HEK293 (cell line): ENCODE data around the gene CCDC183.
A peak's percentile ranks its signal among the peaks of the same experiment; 100 is the strongest.

Experiments used
- CTCF ChIA-PET: fragments of 350-600 bp; formaldehyde crosslinking; extraction: SDS; loops from one replicate; lab custom pipeline; 2021; ENCODE audit warnings: antibody characterized with exemption; lab: Yijun Ruan, JAX
- POLR2A ChIA-PET: fragments of 300-600 bp; formaldehyde crosslinking; extraction: SDS; loops from one replicate; lab custom pipeline; 2020; ENCODE audit warnings: antibody characterized with exemption, inconsistent platforms; lab: Yijun Ruan, JAX
- H3K27ac ChIP-seq: fragments of 200-500 bp; sonication (Bioruptor generic); 2 replicates; pipeline ENCODE4 v1.5.1; 2014; ENCODE audit warnings: low read depth, low read length, control low read depth, inconsistent platforms; ENCODE audit errors: extremely low read depth
- H3K36me3 ChIP-seq, 2 experiments: fragments of 200-500 bp in 1 of 2; sonication (Bioruptor generic) in 1 of 2; 1 replicate in 1 of 2; 2 replicates in 1 of 2; pipeline ENCODE4 v1.5.1; 2014 to 2017; ENCODE audit warnings: inconsistent platforms in 2 of 2, low read length in 2 of 2; ENCODE audit not compliant: control insufficient read depth in 2 of 2, insufficient read depth in 1 of 2
- H3K4me1 ChIP-seq: fragments of 200-500 bp; sonication (Bioruptor generic); 2 replicates; pipeline ENCODE4 v1.5.1; 2014; ENCODE audit warnings: mild to moderate bottlenecking, low read length, inconsistent platforms; ENCODE audit not compliant: control insufficient read depth, insufficient read depth
- H3K4me3 ChIP-seq: 2 replicates; pipeline ENCODE4 v1.5.1; 2011; ENCODE audit warnings: low read depth, mild to moderate bottlenecking, control low read depth, low read length, moderate library complexity
- H3K9me3 ChIP-seq: fragments of 200-500 bp; sonication (Bioruptor generic); 2 replicates; pipeline ENCODE4 v1.5.1; 2014; ENCODE audit warnings: low read depth, low read length, inconsistent platforms; ENCODE audit not compliant: control insufficient read depth, insufficient read depth
- FEZF1 ChIP-seq: fragments of 450-650 bp; formaldehyde crosslinking; IDR thresholded peaks from 2 replicates; pipeline ENCODE4 v1.5.1; 2016; ENCODE audit warnings: missing biosample characterization, missing genetic modification characterization
- KLF9 ChIP-seq: fragments of 450-650 bp; formaldehyde crosslinking; IDR thresholded peaks from 2 replicates; pipeline ENCODE4 v1.5.1; 2016; ENCODE audit warnings: missing biosample characterization, missing genetic modification characterization, low read depth
- PRDM6 ChIP-seq: fragments of 450-650 bp; formaldehyde crosslinking; IDR thresholded peaks from 2 replicates; pipeline ENCODE4 v1.5.1; 2017; ENCODE audit warnings: missing biosample characterization, missing genetic modification characterization
- REST ChIP-seq: fragments of 450-650 bp; formaldehyde crosslinking; IDR thresholded peaks from 2 replicates; pipeline ENCODE4 v1.5.1; 2016; ENCODE audit warnings: missing biosample characterization, missing genetic modification characterization
- TCF7L2 ChIP-seq: IDR thresholded peaks from 2 replicates; pipeline ENCODE4 v1.6.1; 2011; ENCODE audit warnings: low read depth, mild to moderate bottlenecking, inconsistent platforms, low read length, moderate library complexity, borderline replicate concordance
- WT1 ChIP-seq: fragments of 450-650 bp; formaldehyde crosslinking; IDR thresholded peaks from 2 replicates; pipeline ENCODE4 v1.5.1; 2016; ENCODE audit warnings: missing biosample characterization, missing genetic modification characterization
- ZBTB10 ChIP-seq: fragments of 450-650 bp; formaldehyde crosslinking; IDR thresholded peaks from 2 replicates; pipeline ENCODE4 v1.5.1; 2016; ENCODE audit warnings: missing biosample characterization, missing genetic modification characterization
- ZBTB26 ChIP-seq: fragments of 450-650 bp; formaldehyde crosslinking; optimal IDR thresholded peaks from 2 replicates; pipeline ENCODE3; 2016; ENCODE audit warnings: missing biosample characterization, mild to moderate bottlenecking, missing genetic modification characterization
- ZNF138 ChIP-seq: fragments of 450-650 bp; formaldehyde crosslinking; IDR thresholded peaks from 2 replicates; pipeline ENCODE4 v1.5.1; 2016; ENCODE audit warnings: missing biosample characterization, missing genetic modification characterization, borderline replicate concordance
- ZNF174 ChIP-seq: fragments of 450-650 bp; formaldehyde crosslinking; IDR thresholded peaks from 2 replicates; pipeline ENCODE4 v1.5.0; 2017; ENCODE audit warnings: missing biosample characterization, mild to moderate bottlenecking, missing genetic modification characterization
- ZNF23 ChIP-seq: fragments of 450-650 bp; formaldehyde crosslinking; IDR thresholded peaks from 2 replicates; pipeline ENCODE4 v1.5.1; 2016; ENCODE audit warnings: missing biosample characterization, missing genetic modification characterization, borderline replicate concordance
- ZNF350 ChIP-seq: fragments of 450-650 bp; formaldehyde crosslinking; IDR thresholded peaks from 2 replicates; pipeline ENCODE4 v1.5.0; 2017; ENCODE audit warnings: missing biosample characterization, mild to moderate bottlenecking, missing genetic modification characterization
- ZNF416 ChIP-seq: fragments of 450-650 bp; formaldehyde crosslinking; IDR thresholded peaks from 2 replicates; pipeline ENCODE4 v1.5.1; 2016; ENCODE audit warnings: missing biosample characterization, missing genetic modification characterization
- ZNF521 ChIP-seq: fragments of 450-650 bp; formaldehyde crosslinking; IDR thresholded peaks from 2 replicates; pipeline ENCODE4 v1.5.1; 2017; ENCODE audit warnings: missing biosample characterization, mild to moderate bottlenecking, missing genetic modification characterization
- ZNF529 ChIP-seq: fragments of 450-650 bp; formaldehyde crosslinking; IDR thresholded peaks from 2 replicates; pipeline ENCODE4 v1.5.1; 2017; ENCODE audit warnings: missing genetic modification characterization, missing biosample characterization; ENCODE audit not compliant: insufficient replicate concordance
- ZNF610 ChIP-seq: fragments of 450-650 bp; formaldehyde crosslinking; IDR thresholded peaks from 2 replicates; pipeline ENCODE4 v1.5.1; 2016; ENCODE audit warnings: missing biosample characterization, missing genetic modification characterization, borderline replicate concordance
- ZNF626 ChIP-seq: fragments of 450-650 bp; sonication (Bioruptor Pico); formaldehyde crosslinking; IDR thresholded peaks from 2 replicates; pipeline ENCODE4 v1.5.1; 2018; ENCODE audit warnings: missing biosample characterization, missing genetic modification characterization, inconsistent platforms
- ZNF629 ChIP-seq: fragments of 450-650 bp; formaldehyde crosslinking; IDR thresholded peaks from 2 replicates; pipeline ENCODE4 v1.5.1; 2017; ENCODE audit warnings: missing biosample characterization, missing genetic modification characterization
- ZNF843 ChIP-seq: fragments of 450-650 bp; formaldehyde crosslinking; IDR thresholded peaks from 2 replicates; pipeline ENCODE4 v1.5.1; 2016; ENCODE audit warnings: missing biosample characterization, missing genetic modification characterization

The CCDC183 gene

GRCh38 chr9:136829981-136830885 lies 34.1 kb downstream of the CCDC183 start:
- no peak overlapping the region for H3K4me3 ChIP-seq
- no peak for TF ChIP-seq ZNF529 (tag by site-specific recombination)
- TF ChIP-seq ZNF138 (tag by site-specific recombination): no peak
- no peaks in the 10 kb centered on the region for H3K9me3 ChIP-seq
- ChIA-PET CTCF (interaction anchor here (1.6 kb wide), 1 partner anchor 10 kb away, joined by 3 read pairs; no protein-coding TSS in a partner anchor), POLR2A (interaction anchor here (0.6 to 1.4 kb wide), 2 partner anchors 14 to 48 kb away, joined by 3 to 5 read pairs; no protein-coding TSS in a partner anchor)
- H3K27ac ChIP-seq: no peak overlapping the region
- H3K36me3 ChIP-seq: peaks cover 0 to 79% of the 10 kb centered on the region in 2 experiments; a peak in 1 of 3 replicates
- no peaks in the 10 kb centered on the region for H3K4me1 ChIP-seq

GRCh38 chr9:136831002-136831719 lies 35.0 kb downstream of the CCDC183 start:
- H3K36me3 ChIP-seq: peaks cover 0 to 78% of the 10 kb centered on the region in 2 experiments; a peak in 1 of 3 replicates
- TF ChIP-seq ZNF416 (tag by site-specific recombination) (no peak), KLF9 (tag by site-specific recombination) (no peak), REST (tag by site-specific recombination) (no peak), FEZF1 (tag by site-specific recombination) (no peak), ZBTB26 (tag by site-specific recombination) (peak; percentile 8), PRDM6 (tag by site-specific recombination) (no peak)
- CTCF ChIA-PET: interaction anchor here (1.6 to 1.7 kb wide), 2 partner anchors 9 to 11 kb away, joined by 3 to 11 read pairs; partner anchors contain the start of gene AJM1
- no peaks in the 10 kb centered on the region for H3K9me3 ChIP-seq
- POLR2A ChIA-PET: no interaction called here
- H3K4me3 ChIP-seq: no peak overlapping the region
- H3K4me1 ChIP-seq: no peaks in the 10 kb centered on the region
- no peak overlapping the region for H3K27ac ChIP-seq

GRCh38 chr9:136831720-136832104 lies 35.6 kb downstream of the CCDC183 start:
- H3K27ac ChIP-seq: no peak overlapping the region
- H3K4me3 ChIP-seq: no peak overlapping the region
- H3K9me3 ChIP-seq: no peaks in the 10 kb centered on the region
- CTCF ChIA-PET: interaction anchor here (1.6 to 1.7 kb wide), 2 partner anchors 9 to 11 kb away, joined by 3 to 11 read pairs; partner anchors contain the start of gene AJM1
- H3K36me3 ChIP-seq: peaks cover 0 to 77% of the 10 kb centered on the region in 2 experiments; a peak in 2 of 3 replicates
- no peaks in the 10 kb centered on the region for H3K4me1 ChIP-seq
- POLR2A ChIA-PET: no interaction called here
- TF ChIP-seq ZNF521 (tag by site-specific recombination) (no peak), WT1 (tag by site-specific recombination) (no peak), ZNF350 (tag by site-specific recombination) (no peak), TCF7L2 (no peak), ZNF629 (tag by site-specific recombination) (no peak), ZNF23 (no peak), ZNF174 (tag by site-specific recombination) (no peak), ZNF626 (tag by site-specific recombination) (no peak), ZNF843 (tag by site-specific recombination) (no peak), ZNF610 (tag by site-specific recombination) (no peak), ZBTB10 (tag by site-specific recombination) (no peak)
